ENCODE results near the gene RIC8A.

DNA sequence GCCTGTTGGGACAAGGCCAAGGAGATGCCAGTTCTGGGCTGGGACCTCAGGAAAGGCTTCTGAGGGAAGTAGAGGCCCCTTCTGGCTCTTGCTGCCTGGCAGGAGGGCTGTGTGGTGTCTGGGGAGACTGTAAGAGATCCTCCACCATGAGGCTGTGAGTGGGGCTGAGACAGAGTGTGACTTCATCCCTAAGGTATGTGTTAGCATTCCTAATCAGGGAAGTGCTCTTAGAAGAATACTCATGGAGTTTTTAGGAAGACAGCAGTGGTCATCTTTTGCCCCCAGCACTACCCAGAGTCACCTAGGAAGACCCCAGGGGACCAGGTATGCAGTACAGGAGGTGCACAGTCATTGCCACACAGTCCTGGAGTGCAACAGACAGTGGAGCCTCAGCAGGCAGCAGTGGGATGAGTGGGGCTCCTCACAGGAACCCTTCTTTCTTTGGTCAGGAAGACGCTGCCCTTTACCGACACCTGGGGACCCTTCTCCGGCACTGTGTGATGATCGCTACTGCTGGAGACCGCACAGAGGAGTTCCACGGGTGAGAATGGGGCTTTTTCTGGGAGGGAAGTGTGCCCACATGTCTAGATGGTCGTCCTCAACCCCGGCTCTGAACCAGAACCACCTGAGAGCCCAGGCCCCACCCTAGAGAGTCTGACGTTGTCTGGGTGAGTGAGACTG, 2.8 kb downstream of the RIC8A start:
- TF ChIP-seq, protein P1, sequence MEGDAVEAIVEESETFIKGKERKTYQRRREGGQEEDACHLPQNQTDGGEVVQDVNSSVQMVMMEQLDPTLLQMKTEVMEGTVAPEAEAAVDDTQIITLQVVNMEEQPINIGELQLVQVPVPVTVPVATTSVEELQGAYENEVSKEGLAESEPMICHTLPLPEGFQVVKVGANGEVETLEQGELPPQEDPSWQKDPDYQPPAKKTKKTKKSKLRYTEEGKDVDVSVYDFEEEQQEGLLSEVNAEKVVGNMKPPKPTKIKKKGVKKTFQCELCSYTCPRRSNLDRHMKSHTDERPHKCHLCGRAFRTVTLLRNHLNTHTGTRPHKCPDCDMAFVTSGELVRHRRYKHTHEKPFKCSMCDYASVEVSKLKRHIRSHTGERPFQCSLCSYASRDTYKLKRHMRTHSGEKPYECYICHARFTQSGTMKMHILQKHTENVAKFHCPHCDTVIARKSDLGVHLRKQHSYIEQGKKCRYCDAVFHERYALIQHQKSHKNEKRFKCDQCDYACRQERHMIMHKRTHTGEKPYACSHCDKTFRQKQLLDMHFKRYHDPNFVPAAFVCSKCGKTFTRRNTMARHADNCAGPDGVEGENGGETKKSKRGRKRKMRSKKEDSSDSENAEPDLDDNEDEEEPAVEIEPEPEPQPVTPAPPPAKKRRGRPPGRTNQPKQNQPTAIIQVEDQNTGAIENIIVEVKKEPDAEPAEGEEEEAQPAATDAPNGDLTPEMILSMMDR (conservative IDR thresholded peaks at IDR 0.05): no peak
- TF ChIP-seq EZH2 (IDR thresholded peaks at IDR 0.05; ENCODE audit: low read depth): no peak

All from PC-9 (cell line).